ENCODE measurements around the gene LAMTOR4.

- TF ChIP-seq CTCF (IDR thresholded peaks at IDR 0.05; ENCODE audit: poor library complexity, severe bottlenecking) (peak; percentile 45), SMC3 (conservative IDR thresholded peaks at IDR 0.05; ENCODE audit: poor library complexity) (peak; percentile 34), EP300 (conservative IDR thresholded peaks at IDR 0.05; ENCODE audit: poor library complexity, severe bottlenecking) (peak; percentile 46), POLR2AphosphoS5 (IDR thresholded peaks at IDR 0.05) (peak; percentile 77), TAF1 (IDR thresholded peaks at IDR 0.05; ENCODE audit: low read depth) (peak; percentile 100)
- TF ChIP-seq, protein P1, sequence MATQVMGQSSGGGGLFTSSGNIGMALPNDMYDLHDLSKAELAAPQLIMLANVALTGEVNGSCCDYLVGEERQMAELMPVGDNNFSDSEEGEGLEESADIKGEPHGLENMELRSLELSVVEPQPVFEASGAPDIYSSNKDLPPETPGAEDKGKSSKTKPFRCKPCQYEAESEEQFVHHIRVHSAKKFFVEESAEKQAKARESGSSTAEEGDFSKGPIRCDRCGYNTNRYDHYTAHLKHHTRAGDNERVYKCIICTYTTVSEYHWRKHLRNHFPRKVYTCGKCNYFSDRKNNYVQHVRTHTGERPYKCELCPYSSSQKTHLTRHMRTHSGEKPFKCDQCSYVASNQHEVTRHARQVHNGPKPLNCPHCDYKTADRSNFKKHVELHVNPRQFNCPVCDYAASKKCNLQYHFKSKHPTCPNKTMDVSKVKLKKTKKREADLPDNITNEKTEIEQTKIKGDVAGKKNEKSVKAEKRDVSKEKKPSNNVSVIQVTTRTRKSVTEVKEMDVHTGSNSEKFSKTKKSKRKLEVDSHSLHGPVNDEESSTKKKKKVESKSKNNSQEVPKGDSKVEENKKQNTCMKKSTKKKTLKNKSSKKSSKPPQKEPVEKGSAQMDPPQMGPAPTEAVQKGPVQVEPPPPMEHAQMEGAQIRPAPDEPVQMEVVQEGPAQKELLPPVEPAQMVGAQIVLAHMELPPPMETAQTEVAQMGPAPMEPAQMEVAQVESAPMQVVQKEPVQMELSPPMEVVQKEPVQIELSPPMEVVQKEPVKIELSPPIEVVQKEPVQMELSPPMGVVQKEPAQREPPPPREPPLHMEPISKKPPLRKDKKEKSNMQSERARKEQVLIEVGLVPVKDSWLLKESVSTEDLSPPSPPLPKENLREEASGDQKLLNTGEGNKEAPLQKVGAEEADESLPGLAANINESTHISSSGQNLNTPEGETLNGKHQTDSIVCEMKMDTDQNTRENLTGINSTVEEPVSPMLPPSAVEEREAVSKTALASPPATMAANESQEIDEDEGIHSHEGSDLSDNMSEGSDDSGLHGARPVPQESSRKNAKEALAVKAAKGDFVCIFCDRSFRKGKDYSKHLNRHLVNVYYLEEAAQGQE (IDR thresholded peaks at IDR 0.05; ENCODE audit: borderline replicate concordance): peak; percentile 99
These were observed 29.4 kb upstream of the LAMTOR4 start, which contains the start of the genes CNPY4 and TAF6 for GRCh38 chr7:100119072-100119969.

Data from neural cell (in vitro differentiated cells).